ENCODE data around the gene SPSB4.

- TF ChIP-seq POLR2A (IDR thresholded peaks at IDR 0.05) (no peak), CTCF (IDR thresholded peaks at IDR 0.05) (no peak)
These were observed 52.4 kb downstream of the SPSB4 start for GRCh38 chr3:141103503-141103902.
